SIG-M5 treated with dmso at 0.1 percent for 504 hours (cell line): ENCODE data around the gene CITED4.
A peak's percentile ranks its signal among the peaks of the same experiment; 100 is the strongest.

Source experiments
- DNase-seq: peaks from one replicate; lab custom pipeline; 2025; ENCODE audit not compliant: unreplicated experiment; lab: John Stamatoyannopoulos, UW

Gene CITED4

GRCh38 chr1:40855513-40855912, 6.7 kb downstream of the CITED4 start:
- no peak for DNase-seq

- no peak for DNase-seq
Measured at GRCh38 chr1:40853885-40854170, 8.3 kb downstream of the CITED4 start.

GRCh38 chr1:40853113-40853884, 8.9 kb downstream of the CITED4 start:
- DNase-seq: no peak

GRCh38 chr1:40851643-40852042, 10.5 kb downstream of the CITED4 start:
- DNase-seq: no peak

- peak; percentile 50 for DNase-seq
Measured at GRCh38 chr1:40849801-40850592, 12.2 kb downstream of the CITED4 start.

GRCh38 chr1:40848530-40849189, 13.5 kb downstream of the CITED4 start:
- DNase-seq: peak; percentile 58

GRCh38 chr1:40847023-40847745, 15.0 kb downstream of the CITED4 start:
- no peak for DNase-seq

GRCh38 chr1:40845895-40846294, 16.3 kb downstream of the CITED4 start:
- no peak for DNase-seq

- no peak for DNase-seq
Measured at GRCh38 chr1:40844887-40845878, 17.0 kb downstream of the CITED4 start.

GRCh38 chr1:40844079-40844478, 18.1 kb downstream of the CITED4 start:
- DNase-seq: no peak

- no peak for DNase-seq
Measured at GRCh38 chr1:40842691-40843090, 19.5 kb downstream of the CITED4 start.

GRCh38 chr1:40842207-40842606, 20.0 kb downstream of the CITED4 start:
- no peak for DNase-seq

GRCh38 chr1:40841602-40842001, 20.6 kb downstream of the CITED4 start:
- DNase-seq: no peak

- no peak for DNase-seq
Measured at GRCh38 chr1:40840526-40841323, 21.4 kb downstream of the CITED4 start.

- DNase-seq: no peak
Measured at GRCh38 chr1:40839943-40840335, 22.2 kb downstream of the CITED4 start.

- no peak for DNase-seq
Measured at GRCh38 chr1:40838980-40839942, 22.9 kb downstream of the CITED4 start.

- DNase-seq: no peak
Measured at GRCh38 chr1:40838045-40838979, 23.9 kb downstream of the CITED4 start.
